ENCODE results near the gene SEMA4C.

The SEMA4C gene

GRCh38 chr2:96816127-96816835, 53.6 kb downstream of the SEMA4C start, which contains the start of gene CNNM3:
Gene CNNM3 (plus strand): TSS chr2:96816268. CDS start chr2:96816278, 10 bp downstream.
- peak; percentile 84 for DNase-seq

GRCh38 chr2:96815326-96816126, 54.4 kb downstream of the SEMA4C start:
- peak; percentile 32 for DNase-seq

- DNase-seq = no peak
These were observed 56.2 kb downstream of the SEMA4C start for GRCh38 chr2:96813656-96814055.

GRCh38 chr2:96811917-96812316, 58.0 kb downstream of the SEMA4C start:
- DNase-seq = no peak

GRCh38 chr2:96810783-96811192, 59.1 kb downstream of the SEMA4C start:
- no peak for DNase-seq

- DNase-seq = no peak
These were observed 59.7 kb downstream of the SEMA4C start for GRCh38 chr2:96809951-96810782.

Measured in amniotic stem cell (primary cell).